Islet of Langerhans (tissue), 1 donor: ENCODE measurements around the gene SRGAP2C.
"Not testable (repeated sequence)": the region's sequence is repeated elsewhere in the genome, so short reads cannot be mapped to it uniquely, and the experiment has no call there.

ENCODE experiments used
- FAIRE-seq: peaks from one replicate; lab custom pipeline; 2011; peaks lifted over from hg19 to GRCh38; lab: Jason Lieb, UNC

SRGAP2C gene

DNA sequence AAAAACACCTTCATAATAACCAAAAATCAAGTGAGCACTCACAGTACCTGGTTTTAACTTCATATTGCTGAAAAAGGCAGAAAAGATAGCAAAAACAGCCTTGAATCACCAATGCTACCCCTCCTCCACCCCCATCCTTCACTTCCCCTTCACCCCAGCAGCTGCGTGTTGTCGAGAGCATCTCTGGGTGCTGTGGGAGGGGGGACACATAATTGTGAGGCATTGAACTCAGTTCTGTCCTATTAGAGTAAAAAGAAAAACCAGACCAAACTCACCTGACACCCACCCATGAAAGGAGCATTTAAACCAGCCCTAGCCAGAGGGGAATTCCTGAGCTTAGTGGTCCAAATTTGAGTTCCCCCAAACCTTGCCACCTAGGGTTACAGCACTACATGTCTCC lies 248.7 kb downstream of the SRGAP2C start:
- not testable (repeated sequence) for FAIRE-seq

DNA sequence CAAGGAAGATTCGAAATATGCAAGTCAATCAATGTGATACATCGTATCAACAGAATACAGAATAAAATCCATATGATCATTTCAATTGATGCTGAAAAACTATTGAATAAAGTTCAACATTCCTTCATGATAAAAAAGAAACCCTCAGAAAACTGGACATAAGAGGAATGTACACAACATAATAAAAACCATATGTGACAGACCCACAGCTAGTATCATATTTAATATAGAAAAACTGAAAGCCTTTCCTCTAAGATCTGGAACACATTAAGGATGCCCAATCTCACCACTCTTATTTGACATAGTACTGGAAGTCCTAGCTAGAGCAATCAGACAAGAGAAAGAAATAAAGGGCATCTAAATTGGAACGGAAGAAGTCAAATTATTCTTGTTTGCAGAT lies 254.1 kb downstream of the SRGAP2C start:
- not testable (repeated sequence) for FAIRE-seq

DNA sequence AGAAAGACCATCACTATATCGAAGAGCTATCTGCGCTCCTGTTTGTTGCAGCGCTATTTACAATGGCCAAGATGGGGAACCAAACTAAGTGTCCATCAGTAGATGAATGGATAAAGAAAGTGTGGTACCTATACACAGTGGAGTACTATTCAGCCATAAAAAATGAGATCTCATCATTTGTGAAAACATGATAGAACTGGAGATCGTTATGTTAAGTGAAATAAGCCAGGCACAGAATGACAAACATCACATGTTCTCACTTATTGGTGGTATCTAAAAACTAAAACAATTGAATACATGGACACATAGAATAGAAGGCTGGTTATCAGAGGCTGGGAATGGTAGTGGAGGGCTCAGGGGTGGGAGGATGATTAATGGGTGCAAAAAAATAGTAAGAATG lies 256.2 kb downstream of the SRGAP2C start:
- no peak for FAIRE-seq
